NK-92 (cell line): Measurements from ENCODE around the gene TM9SF2.
A peak's percentile ranks its signal among the peaks of the same experiment; 100 is the strongest.
"Not testable (repeated sequence)": the region's sequence is repeated elsewhere in the genome, so short reads cannot be mapped to it uniquely, and the experiment has no call there.

Experiments
- DNase-seq: peaks from one replicate; lab custom pipeline; 2025; ENCODE audit not compliant: unreplicated experiment; lab: John Stamatoyannopoulos, UW

TM9SF2 gene, protein sequence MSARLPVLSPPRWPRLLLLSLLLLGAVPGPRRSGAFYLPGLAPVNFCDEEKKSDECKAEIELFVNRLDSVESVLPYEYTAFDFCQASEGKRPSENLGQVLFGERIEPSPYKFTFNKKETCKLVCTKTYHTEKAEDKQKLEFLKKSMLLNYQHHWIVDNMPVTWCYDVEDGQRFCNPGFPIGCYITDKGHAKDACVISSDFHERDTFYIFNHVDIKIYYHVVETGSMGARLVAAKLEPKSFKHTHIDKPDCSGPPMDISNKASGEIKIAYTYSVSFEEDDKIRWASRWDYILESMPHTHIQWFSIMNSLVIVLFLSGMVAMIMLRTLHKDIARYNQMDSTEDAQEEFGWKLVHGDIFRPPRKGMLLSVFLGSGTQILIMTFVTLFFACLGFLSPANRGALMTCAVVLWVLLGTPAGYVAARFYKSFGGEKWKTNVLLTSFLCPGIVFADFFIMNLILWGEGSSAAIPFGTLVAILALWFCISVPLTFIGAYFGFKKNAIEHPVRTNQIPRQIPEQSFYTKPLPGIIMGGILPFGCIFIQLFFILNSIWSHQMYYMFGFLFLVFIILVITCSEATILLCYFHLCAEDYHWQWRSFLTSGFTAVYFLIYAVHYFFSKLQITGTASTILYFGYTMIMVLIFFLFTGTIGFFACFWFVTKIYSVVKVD

GRCh38 chr13:99501184-99501847 is at the start of gene TM9SF2:
Gene TM9SF2, plus strand, starts transcription at chr13:99501472. Its CDS starts 135 bp downstream, at chr13:99501607.
- peak; percentile 95 for DNase-seq

DNA sequence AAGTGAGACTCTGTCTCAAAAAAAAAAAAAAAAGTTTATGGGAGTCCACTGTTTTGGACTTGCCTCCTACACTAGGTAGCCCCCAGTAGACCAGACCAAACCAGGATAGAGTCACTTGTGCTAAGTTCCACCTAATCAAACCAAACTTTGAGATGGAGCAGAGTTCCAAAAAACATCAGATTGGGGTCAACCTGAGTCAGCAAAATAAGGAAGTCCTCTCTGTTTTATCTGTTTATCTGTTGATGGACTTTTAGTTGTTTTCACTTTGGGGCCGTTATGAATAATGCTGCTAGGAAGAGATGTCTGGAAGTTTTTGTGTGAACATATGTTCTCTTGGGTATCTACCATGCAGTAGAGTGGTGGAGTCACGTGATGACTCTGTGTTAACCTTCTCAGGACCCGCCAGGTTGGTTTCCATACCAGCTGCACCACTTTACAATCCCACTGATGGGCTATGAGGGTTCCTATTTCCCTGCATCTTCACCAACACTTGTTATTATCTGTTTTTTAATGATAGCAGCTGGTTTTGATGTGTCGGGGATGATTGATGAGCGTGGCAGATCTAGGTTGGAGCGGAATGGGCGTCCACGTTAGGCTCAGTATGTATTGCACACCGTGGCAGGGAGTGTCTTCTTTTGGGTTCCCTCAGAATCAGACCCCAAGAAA is 46.6 kb upstream of the TM9SF2 start:
- no peak for DNase-seq

DNA sequence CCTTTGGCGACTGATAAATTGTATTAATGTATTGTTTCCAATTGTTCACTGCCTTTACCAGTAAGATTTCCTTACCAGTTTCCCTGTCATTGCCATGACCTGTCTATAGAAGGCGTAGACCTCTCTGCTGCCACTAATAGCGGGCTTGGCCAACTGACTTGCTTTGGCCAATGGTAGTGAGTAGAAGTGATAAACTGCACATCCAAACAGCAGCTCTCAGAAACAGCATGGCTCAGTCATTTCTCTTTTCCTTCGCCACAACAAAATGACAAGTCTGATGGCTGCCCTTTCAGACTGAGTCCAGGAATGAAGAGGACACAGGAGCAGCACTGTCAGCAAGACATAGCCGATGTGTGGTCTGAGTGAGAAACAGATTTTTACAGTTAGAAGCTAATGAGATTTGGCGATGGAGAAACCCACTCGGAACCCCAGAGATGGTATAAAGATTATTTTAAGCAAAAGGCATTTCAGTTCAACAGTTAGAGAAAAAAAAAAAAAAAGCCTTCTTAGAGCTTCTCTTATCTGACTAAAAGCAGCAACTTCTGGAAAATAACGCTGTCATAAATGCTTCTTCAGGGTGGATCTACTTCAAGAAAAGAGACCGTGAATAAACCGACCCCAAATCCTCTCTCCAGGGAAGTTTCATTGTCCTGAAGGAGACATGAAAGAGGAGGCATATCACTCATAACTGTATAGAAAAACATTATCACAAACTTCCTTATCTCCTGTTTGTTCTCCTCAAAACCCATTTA is 42.0 kb upstream of the TM9SF2 start:
- DNase-seq: no peak

DNA sequence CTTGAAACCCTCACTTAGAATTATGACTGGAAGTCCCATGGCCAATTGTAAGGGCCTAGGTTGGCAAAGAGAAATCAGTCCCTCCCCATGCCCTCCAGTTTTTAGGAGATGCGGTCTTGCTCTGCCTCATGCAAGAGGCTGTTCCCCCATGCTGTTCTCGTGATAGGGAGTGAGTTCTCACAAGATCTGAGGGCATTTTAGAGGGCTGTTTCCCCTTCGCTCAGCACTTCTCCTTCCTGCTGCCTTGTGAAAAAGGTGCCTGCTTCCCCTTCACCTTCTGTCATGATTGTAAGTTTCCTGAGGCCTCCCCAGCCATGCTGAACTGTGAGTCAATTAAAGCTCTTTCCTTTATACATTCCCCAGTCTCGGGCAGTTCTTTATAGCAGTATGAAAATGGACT is 40.5 kb upstream of the TM9SF2 start:
- not testable (repeated sequence) for DNase-seq

DNA sequence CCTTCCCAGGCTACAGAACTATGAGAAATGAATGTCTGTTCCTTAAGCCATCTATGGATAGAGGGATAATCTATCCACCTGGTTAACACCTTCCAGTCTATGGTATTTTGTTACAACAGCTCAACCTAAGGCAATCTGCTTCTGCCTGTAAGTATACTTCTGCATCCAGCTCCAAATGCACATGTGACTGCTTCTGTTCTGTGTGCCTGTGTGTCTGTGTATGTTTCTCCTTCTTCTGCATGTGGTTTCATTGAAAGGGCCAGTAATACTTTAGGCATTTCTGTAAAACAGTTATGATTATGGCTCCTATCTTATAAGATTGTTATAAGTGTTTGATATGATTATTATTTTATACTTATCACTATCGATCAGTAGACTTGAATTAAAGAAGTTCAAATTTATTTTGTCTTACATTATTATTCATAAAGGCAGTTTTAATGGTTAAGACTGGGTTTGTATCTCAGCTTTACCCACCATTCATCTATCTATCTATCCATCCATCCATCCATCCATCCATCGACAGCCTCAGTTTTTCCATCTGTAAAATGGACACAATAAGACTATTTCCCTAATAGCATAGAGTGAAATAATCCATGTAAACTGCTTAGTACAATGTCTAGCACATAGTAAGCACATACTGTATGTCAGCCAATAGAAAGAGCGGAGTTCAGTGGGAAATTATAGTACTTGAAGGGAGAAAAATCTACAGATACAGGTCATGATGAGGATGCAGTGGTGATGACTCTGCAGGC is 37.5 kb upstream of the TM9SF2 start:
- no peak for DNase-seq

DNA sequence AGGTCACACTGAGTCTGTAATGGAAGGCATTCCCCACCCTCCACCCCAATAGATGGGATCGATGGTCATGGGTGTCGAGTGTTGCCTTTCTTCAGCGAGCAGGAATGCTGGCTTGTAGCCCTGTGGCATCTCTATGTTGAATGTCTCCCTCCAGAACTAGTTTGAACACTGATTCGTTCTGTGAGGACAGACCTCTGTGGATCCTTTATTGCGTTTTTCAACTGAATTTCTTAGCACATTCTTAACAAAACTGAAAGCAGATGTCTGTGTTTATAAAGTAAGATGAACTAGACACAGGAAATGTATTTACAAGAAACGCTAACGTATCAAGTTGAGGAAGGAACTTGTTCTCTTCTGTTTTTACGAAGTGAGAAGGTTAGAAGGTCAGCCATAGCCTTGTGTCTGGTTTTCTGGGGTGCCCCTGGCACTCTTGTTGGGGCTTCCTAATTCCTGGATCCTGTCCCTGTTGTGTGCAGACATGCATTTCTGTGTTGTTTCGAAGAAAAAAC is 36.8 kb upstream of the TM9SF2 start:
- DNase-seq: no peak

GRCh38 chr13:99465454-99465853 is 35.8 kb upstream of the TM9SF2 start:
- DNase-seq: no peak

- no peak for DNase-seq
Measured at GRCh38 chr13:99467764-99468163, 33.5 kb upstream of the TM9SF2 start.

DNA sequence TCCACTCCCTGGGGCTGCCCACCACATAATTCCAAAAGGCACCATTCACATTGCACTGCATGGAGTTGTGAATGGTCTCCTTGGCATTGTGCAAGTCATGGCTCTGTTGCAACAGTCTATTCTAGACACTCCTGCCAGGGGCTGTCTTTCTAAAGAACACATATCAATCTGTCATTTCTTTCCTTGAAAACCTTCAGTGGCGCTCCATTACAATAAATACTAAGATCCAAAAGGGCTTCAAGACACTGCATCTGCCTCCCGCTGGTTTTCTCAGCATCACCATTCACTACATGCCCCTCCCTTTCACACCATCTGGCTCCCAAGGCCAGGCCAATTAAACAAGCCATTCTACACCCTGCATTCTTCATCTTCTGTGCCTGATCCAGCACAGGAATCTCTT is 32.2 kb upstream of the TM9SF2 start:
- no peak for DNase-seq

DNA sequence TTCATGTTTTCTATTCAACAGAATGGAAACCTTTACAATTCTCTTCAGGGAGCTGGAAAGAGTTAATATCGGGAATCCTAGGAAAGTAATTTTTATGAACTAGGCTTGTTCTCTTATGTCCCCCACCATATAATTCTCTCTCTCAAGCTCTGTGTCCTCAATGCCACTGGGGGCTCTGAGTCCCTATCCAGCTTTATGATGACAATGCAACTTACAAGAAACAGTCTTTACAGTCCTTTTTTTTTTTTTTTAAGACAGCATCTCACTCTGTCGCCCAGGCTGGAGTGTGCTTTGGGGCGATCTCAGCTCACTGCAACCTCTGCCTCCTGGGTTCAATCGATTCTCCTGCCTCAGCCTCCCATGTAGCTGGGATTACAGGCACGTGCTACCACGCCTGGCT is 31.2 kb upstream of the TM9SF2 start:
- DNase-seq: no peak

DNA sequence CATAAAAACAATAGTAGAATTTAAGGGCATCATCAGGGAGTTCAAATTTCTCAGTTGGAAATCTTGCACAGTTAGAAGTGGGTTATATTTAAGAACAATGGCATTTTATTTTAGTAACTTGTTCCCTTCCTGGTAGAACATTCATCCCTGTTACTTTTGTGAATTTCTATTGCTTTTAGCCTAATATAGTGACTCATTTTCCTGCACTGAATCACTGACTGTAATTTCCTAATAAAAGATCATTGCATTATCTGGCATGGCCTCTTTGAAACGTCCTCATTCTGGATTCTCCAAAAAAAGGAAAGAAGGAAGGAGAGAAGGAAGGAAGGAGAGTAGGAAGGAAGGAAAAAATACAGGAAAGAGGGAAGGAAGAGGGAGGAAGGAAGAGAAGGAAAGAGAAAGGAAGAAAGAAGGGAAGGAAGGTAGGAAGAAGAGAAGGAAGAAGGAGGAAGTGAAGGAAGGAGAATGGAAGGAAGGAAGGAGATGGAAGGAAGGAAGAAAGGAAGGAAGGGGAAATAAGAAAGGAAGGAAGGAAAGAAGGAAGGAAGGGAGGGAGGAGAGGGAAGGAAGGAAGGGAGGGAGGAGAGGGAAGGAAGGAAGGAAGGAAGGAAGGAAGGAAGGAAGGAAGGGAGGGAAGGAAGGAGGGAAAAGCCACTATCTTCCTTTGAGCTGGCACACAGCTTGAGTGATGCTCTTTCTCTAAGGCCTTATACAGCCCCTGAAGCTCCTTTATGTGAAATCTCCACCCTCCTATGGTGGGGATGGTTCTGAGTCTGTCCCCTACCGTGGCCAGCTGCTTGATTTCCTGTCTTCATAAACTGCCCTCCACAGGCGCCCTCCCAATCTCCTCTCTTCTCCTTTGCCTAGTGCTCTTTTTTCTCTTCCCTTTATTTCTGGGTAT is 29.8 kb upstream of the TM9SF2 start:
- no peak for DNase-seq

- no peak for DNase-seq
Measured at GRCh38 chr13:99472122-99472440, 29.2 kb upstream of the TM9SF2 start.

DNA sequence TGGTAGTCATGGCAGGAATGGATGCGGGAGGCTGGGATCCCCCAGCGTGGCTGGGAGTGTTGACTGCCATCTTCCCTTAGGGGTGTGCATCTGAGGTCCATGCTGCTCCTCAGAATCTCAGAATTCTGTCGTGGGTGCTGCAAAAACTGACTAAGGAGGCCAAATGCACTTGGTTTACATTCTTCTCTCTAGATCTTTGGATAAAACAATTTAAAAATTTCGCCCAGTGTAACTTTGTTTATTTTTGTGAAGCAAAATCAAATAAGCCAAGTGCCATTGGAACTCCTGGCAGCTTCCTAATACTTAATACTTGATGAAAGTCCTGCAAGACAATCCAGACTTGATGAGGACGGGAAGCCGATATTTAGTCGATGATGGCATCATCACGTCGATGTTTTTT is 27.8 kb upstream of the TM9SF2 start:
- DNase-seq: no peak

DNA sequence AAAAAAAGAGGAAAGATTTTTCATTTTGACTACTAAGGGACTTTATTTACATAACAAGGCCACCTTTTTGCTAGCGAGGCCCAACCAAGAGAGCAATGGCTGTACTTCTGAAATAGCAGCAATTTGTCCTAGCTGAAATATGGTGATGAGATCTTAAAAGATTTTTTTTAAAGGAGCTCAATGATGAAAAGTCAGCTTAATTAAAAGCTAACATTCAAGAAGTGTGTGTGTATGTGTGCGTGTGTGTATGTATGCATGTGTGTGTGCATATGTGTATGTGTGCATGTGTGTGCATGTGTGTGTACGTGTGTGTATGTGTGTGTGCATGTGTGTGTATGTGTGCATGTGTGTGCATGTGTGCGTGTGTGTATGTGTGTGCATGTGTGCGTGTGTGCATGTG is 24.6 kb upstream of the TM9SF2 start:
- no peak for DNase-seq

- DNase-seq: no peak
Measured at GRCh38 chr13:99477493-99477892, 23.8 kb upstream of the TM9SF2 start.

- no peak for DNase-seq
Measured at GRCh38 chr13:99481366-99481765, 19.9 kb upstream of the TM9SF2 start.

- no peak for DNase-seq
Measured at GRCh38 chr13:99484473-99484872, 16.8 kb upstream of the TM9SF2 start.

GRCh38 chr13:99486996-99487395 is 14.3 kb upstream of the TM9SF2 start:
- DNase-seq: no peak

GRCh38 chr13:99489028-99489427 is 12.2 kb upstream of the TM9SF2 start:
- no peak for DNase-seq
